Neuronal stem cell (in vitro differentiated cells): ENCODE data around the gene NABP2.

Experiments
- DNase-seq: peaks from one replicate; pipeline ENCODE4 v3.0.0-alpha.2; 2013; ENCODE audit warnings: low spot score
- H2AFZ ChIP-seq: one replicate; pipeline ENCODE4 v1.6.1; 2013; ENCODE audit warnings: mild to moderate bottlenecking, low read length, inconsistent platforms
- H2AK5ac ChIP-seq: 2 replicates; pipeline ENCODE4 v1.6.1; 2013; ENCODE audit warnings: low read depth, mild to moderate bottlenecking, inconsistent platforms, low read length, moderate library complexity, mixed read lengths
- H2BK120ac ChIP-seq: 2 replicates; pipeline ENCODE4 v1.6.1; 2013; ENCODE audit warnings: low read depth, mild to moderate bottlenecking, inconsistent platforms, low read length, moderate library complexity, mixed read lengths
- H2BK12ac ChIP-seq: one replicate; pipeline ENCODE4 v1.6.1; 2013; ENCODE audit warnings: low read length, inconsistent platforms
- H2BK15ac ChIP-seq: 2 replicates; pipeline ENCODE4 v1.6.1; 2013; ENCODE audit warnings: mild to moderate bottlenecking, low read length, inconsistent platforms, mixed read lengths
- H2BK5ac ChIP-seq: one replicate; pipeline ENCODE4 v1.6.1; 2013; ENCODE audit warnings: inconsistent platforms, mild to moderate bottlenecking, low read length, moderate library complexity
- H3K14ac ChIP-seq: one replicate; pipeline ENCODE4 v1.6.1; 2013; ENCODE audit warnings: low read length, inconsistent platforms
- H3K18ac ChIP-seq: 2 replicates; pipeline ENCODE4 v1.6.1; 2013; ENCODE audit warnings: low read length, inconsistent platforms
- H3K23ac ChIP-seq: 2 replicates; pipeline ENCODE4 v1.6.1; 2013; ENCODE audit warnings: low read depth, mild to moderate bottlenecking, mixed read lengths, low read length, inconsistent platforms; ENCODE audit not compliant: poor library complexity
- H3K27ac ChIP-seq: replicated peaks from 3 replicates; pipeline ENCODE4 v1.5.1; 2013; ENCODE audit warnings: low read length, inconsistent platforms
- H3K27me3 ChIP-seq, 3 experiments: 2 replicates each; pipeline ENCODE4 v1.6.1; 2013; ENCODE audit warnings: low read length in 3 of 3, mild to moderate bottlenecking in 2 of 3, inconsistent platforms in 1 of 3, low read depth in 1 of 3, mixed read lengths in 1 of 3, moderate library complexity in 1 of 3; ENCODE audit not compliant: control insufficient read depth in 3 of 3, insufficient read depth in 3 of 3
- H3K36me3 ChIP-seq, 2 donors: replicated peaks in 1 of 2; 2 replicates each; pipeline ENCODE4 v1.6.1; 2013; ENCODE audit warnings: low read length in 2 of 2; ENCODE audit not compliant: control insufficient read depth in 2 of 2, insufficient read depth in 2 of 2
- H3K4ac ChIP-seq: 2 replicates; pipeline ENCODE4 v1.6.1; 2013; ENCODE audit warnings: inconsistent platforms, mild to moderate bottlenecking, low read length, moderate library complexity
- H3K4me1 ChIP-seq, 2 donors: 1 replicate in 1 of 2; 2 replicates in 1 of 2; pipeline ENCODE4 v1.6.1; 2013; ENCODE audit warnings: low read length in 2 of 2, low read depth in 1 of 2; ENCODE audit not compliant: control insufficient read depth in 2 of 2, insufficient read depth in 1 of 2
- H3K4me2 ChIP-seq: one replicate; pipeline ENCODE4 v1.6.1; 2013; ENCODE audit warnings: mild to moderate bottlenecking, low read length, inconsistent platforms; ENCODE audit not compliant: insufficient read depth, poor library complexity, severe bottlenecking
- H3K4me3 ChIP-seq, 2 donors: 2 replicates each; pipeline ENCODE4 v1.5.1; 2013; ENCODE audit warnings: low read length in 2 of 2, mild to moderate bottlenecking in 2 of 2, inconsistent platforms in 1 of 2, moderate library complexity in 1 of 2
- H3K79me1 ChIP-seq: one replicate; pipeline ENCODE4 v1.6.1; 2013; ENCODE audit warnings: low read depth, mild to moderate bottlenecking, inconsistent platforms, low read length, moderate library complexity
- H3K9ac ChIP-seq: one replicate; pipeline ENCODE4 v1.6.1; 2013; ENCODE audit warnings: mild to moderate bottlenecking, low read depth, low read length, inconsistent platforms; ENCODE audit not compliant: poor library complexity
- H3K9me3 ChIP-seq, 2 donors: replicated peaks in 1 of 2; 2 replicates each; pipeline versions ENCODE3 to v1.6.1; 2013; ENCODE audit warnings: low read length in 2 of 2, mild to moderate bottlenecking in 2 of 2, inconsistent platforms in 1 of 2, low read depth in 1 of 2, mixed read lengths in 1 of 2, moderate library complexity in 1 of 2; ENCODE audit not compliant: control insufficient read depth in 2 of 2, insufficient read depth in 1 of 2
- H4K8ac ChIP-seq: one replicate; pipeline ENCODE4 v1.6.1; 2013; ENCODE audit warnings: low read depth, mild to moderate bottlenecking, inconsistent platforms, low read length, moderate library complexity
- H4K91ac ChIP-seq: one replicate; pipeline ENCODE4 v1.6.1; 2013; ENCODE audit warnings: low read length, low read depth, mild to moderate bottlenecking, inconsistent platforms; ENCODE audit not compliant: poor library complexity
- WGBS, 2 donors: extraction: QIAGEN DNeasy Blood & Tissue Kit; methylation state at CpG; one replicate each; pipeline ENCODE4 v1.1.7; 2013; ENCODE audit warnings: missing lambda C conversion rate in 2 of 2, mixed read lengths in 1 of 2; ENCODE audit not compliant: insufficient read length in 2 of 2, insufficient replicate concordance in 1 of 2; ENCODE audit errors: extremely low coverage in 2 of 2; 5-methylcytosine and 5-hydroxymethylcytosine counted together

Gene NABP2

DNA sequence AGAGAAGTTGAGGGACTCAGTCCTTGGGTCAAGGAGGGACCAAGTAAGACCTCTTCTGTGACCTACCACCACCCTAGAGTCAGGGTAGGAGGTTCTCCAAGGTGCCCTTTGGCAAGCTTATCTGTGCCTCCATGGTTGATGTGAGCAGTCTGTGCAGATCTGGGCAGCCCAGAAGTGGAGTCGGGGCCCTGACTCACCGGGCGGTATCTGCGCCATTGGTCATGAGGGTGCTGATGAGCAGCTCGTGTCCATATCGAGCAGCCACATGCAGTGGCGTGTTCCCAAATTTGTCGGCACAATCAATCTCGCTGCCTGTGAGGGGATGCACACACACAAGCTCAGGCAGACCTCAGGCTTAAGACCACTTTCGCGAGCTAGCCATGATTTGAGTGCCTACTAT is 28.9 kb downstream of the NABP2 start:
- H3K4me2 ChIP-seq = no peak overlapping the region
- no peak for DNase-seq
- no peak overlapping the region for H2BK5ac ChIP-seq
- H3K4me3 ChIP-seq = no peak overlapping the region
- peaks cover 8% of the 10 kb centered on the region in 2 donors for H3K4me1 ChIP-seq
- H2BK12ac ChIP-seq = no peak overlapping the region
- no peak overlapping the region for H4K8ac ChIP-seq
- H3K18ac ChIP-seq = no peak overlapping the region
- H3K27me3 ChIP-seq = no peaks in the 10 kb centered on the region
- H3K9me3 ChIP-seq = no peaks in the 10 kb centered on the region
- no peak overlapping the region for H2AK5ac ChIP-seq
- H3K36me3 ChIP-seq = peaks cover 57 to 90% of the 10 kb centered on the region in 2 donors
- no CpG with 5 or more reads among the region's 11 CpGs for WGBS, 2 donors
- H3K4ac ChIP-seq = no peak overlapping the region
- H2BK15ac ChIP-seq = no peak overlapping the region
- H4K91ac ChIP-seq = no peak overlapping the region
- peaks cover 10% of the 10 kb centered on the region for H3K79me1 ChIP-seq
- no peak overlapping the region for H3K27ac ChIP-seq
- no peak overlapping the region for H2AFZ ChIP-seq
- H2BK120ac ChIP-seq = no peak overlapping the region
- no peak overlapping the region for H3K23ac ChIP-seq
- H3K9ac ChIP-seq = no peak overlapping the region
- no peak overlapping the region for H3K14ac ChIP-seq

DNA sequence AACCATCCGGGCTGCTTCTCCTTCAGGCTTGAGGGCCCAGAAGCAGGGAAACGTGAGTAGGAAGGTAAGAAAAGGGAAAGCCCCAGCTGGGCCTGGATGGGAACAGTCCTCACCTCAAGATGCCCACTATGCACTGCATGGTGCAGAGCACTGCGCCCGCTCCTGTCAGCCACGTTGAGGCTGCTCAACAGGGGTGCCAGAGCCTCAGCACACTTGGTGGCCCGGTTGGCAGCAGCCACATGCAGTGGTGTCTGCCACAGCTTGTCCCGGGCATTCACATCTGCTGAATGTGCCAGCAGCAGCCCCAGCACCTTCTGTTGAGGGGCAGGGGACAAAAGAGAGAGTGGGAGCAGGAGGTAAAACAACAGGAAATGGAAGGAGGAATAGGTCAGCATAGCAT is 31.5 kb downstream of the NABP2 start:
- no peak overlapping the region for H3K27ac ChIP-seq
- peaks cover 8 to 12% of the 10 kb centered on the region in 2 donors for H3K4me1 ChIP-seq
- H3K23ac ChIP-seq = peak overlapping the region; percentile 67
- H2BK5ac ChIP-seq = no peak overlapping the region
- no peak overlapping the region for H3K4ac ChIP-seq
- no peak overlapping the region for H2BK15ac ChIP-seq
- no peak for DNase-seq
- H3K9ac ChIP-seq = peak overlapping the region; percentile 79
- H3K14ac ChIP-seq = no peak overlapping the region
- peaks cover 44 to 64% of the 10 kb centered on the region in 2 donors for H3K36me3 ChIP-seq
- no peaks in the 10 kb centered on the region for H3K27me3 ChIP-seq
- no peak overlapping the region for H2AFZ ChIP-seq
- no peak overlapping the region for H4K91ac ChIP-seq
- no peak overlapping the region for H3K4me3 ChIP-seq
- H3K4me2 ChIP-seq = no peak overlapping the region
- H2BK12ac ChIP-seq = no peak overlapping the region
- no CpG with 5 or more reads among the region's 7 CpGs for WGBS, 2 donors
- no peak overlapping the region for H3K18ac ChIP-seq
- peaks cover 10% of the 10 kb centered on the region for H3K79me1 ChIP-seq
- H3K9me3 ChIP-seq = no peaks in the 10 kb centered on the region
- no peak overlapping the region for H2AK5ac ChIP-seq
- no peak overlapping the region for H2BK120ac ChIP-seq
- H4K8ac ChIP-seq = no peak overlapping the region

DNA sequence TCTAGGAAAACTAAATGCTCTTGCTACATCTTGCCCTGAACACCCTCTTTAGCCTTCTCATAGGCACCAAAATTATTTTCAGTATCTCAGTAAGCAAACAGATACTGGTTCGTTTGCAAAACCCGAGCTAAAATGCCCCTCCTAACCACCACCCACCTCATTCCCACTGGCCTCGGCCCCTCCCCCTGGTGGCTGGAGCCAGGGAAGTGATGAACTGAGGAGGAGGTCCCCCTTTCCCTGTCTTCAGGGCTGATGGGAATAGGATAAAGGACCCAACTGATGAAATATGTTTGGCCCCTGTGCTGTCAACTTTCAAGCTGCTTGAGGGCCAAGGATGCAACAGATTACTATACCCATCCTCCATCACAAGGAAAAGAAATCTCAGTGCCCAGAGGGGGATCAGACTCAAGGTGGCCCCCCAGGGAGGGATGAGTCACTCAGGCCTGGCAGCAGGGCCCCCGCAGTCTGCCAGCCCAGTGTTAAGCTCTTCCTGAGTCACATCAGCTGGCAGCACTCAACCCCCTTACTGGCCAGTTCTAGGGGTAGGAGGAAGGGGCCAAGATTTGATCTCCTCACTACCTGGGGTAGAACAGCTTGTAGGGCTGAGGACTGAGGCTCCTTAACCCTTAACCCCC is 32.3 kb downstream of the NABP2 start:
- H3K18ac ChIP-seq = no peak overlapping the region
- H3K4ac ChIP-seq = no peak overlapping the region
- no peak overlapping the region for H2BK5ac ChIP-seq
- peaks cover 44 to 57% of the 10 kb centered on the region in 2 donors for H3K36me3 ChIP-seq
- no peak overlapping the region for H3K23ac ChIP-seq
- no peak overlapping the region for H3K4me2 ChIP-seq
- H3K4me1 ChIP-seq = peaks cover 8 to 12% of the 10 kb centered on the region in 2 donors
- WGBS, 2 donors = no CpG with 5 or more reads among the region's 4 CpGs
- no peaks in the 10 kb centered on the region for H3K9me3 ChIP-seq
- H2AK5ac ChIP-seq = no peak overlapping the region
- H2BK15ac ChIP-seq = no peak overlapping the region
- no peak overlapping the region for H3K9ac ChIP-seq
- no peak overlapping the region for H2BK120ac ChIP-seq
- peak overlapping the region in 1 of 2 donors; percentile 78 for H3K4me3 ChIP-seq
- H2BK12ac ChIP-seq = no peak overlapping the region
- no peak overlapping the region for H4K91ac ChIP-seq
- no peak overlapping the region for H2AFZ ChIP-seq
- H3K27me3 ChIP-seq = no peaks in the 10 kb centered on the region
- H3K14ac ChIP-seq = no peak overlapping the region
- H3K27ac ChIP-seq = no peak overlapping the region
- peaks cover 10% of the 10 kb centered on the region for H3K79me1 ChIP-seq
- DNase-seq = no peak
- no peak overlapping the region for H4K8ac ChIP-seq

DNA sequence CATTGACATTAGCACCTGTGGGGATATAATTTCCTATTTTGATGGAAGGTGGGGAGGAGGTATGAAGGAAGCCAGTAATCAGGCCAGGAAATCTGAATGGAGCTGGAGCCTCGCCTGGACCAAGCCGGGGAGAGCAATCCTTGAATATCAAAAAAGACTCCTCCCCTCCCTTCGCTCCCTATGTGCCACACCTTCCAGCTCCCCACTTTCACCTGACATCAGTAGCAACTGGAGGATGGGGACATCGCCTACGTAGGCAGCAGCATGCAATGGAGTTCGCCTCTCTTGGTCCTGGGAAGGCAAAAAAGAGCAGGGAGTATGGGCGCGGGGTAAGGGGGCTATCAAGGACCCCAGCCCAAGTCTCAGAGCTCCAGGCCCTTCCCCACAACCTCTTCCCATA is 32.9 kb downstream of the NABP2 start:
- no CpG with 5 or more reads among the region's 8 CpGs for WGBS, 2 donors
- Histone ChIP-seq H3K4me1 (peaks cover 8 to 12% of the 10 kb centered on the region in 2 donors), H3K27ac (no peak overlapping the region)

More for the DNA sequence above, 32.9 kb downstream of the NABP2 start:
- Histone ChIP-seq H3K36me3 (peaks cover 39 to 51% of the 10 kb centered on the region in 2 donors), H3K4me3 (peak overlapping the region; percentile 78 to 89), H3K23ac (no peak overlapping the region), H2AK5ac (no peak overlapping the region), H2BK12ac (no peak overlapping the region), H2BK15ac (no peak overlapping the region), H3K18ac (no peak overlapping the region), H4K8ac (no peak overlapping the region), H2BK120ac (no peak overlapping the region), H3K27me3 (no peaks in the 10 kb centered on the region), H3K4ac (no peak overlapping the region), H3K79me1 (peaks cover 10% of the 10 kb centered on the region), H2BK5ac (no peak overlapping the region), H3K4me2 (peak overlapping the region; percentile 61), H3K14ac (no peak overlapping the region), H2AFZ (peak overlapping the region; percentile 99), H4K91ac (no peak overlapping the region), H3K9ac (peak overlapping the region; percentile 82), H3K9me3 (no peaks in the 10 kb centered on the region)
- no peak for DNase-seq
